Measurements from ENCODE around the gene SMIM21. TPM values are rescaled to one million over a fixed set of nuclear protein-coding genes. Genes with fewer than 3 reads are reported as not detected.

The SMIM21 gene
- total RNA-seq = not detected

GRCh38 chr18:75427603-75428002 lies at the start of gene SMIM21:
Gene SMIM21 (minus strand): TSS chr18:75427703. CDS start chr18:75427563, 140 bp downstream.
- DNase-seq (ENCODE audit: low spot score in 2 of 2) = no peak
- intact Hi-C loops (cut with DNase I; ENCODE audit: low total_unique reads) = no loop called here
- H3K4me3 ChIP-seq (ENCODE audit: low read depth, poor library complexity, severe bottlenecking) = no peak within 1 kb of the TSS
- WGBS, 2 donors = 99% methylated on average over 4 of the region's 4 CpGs
- TF ChIP-seq POLR2A (IDR thresholded peaks at IDR 0.05) (no peak), CTCF (IDR thresholded peaks at IDR 0.05) (no peak)

DNA sequence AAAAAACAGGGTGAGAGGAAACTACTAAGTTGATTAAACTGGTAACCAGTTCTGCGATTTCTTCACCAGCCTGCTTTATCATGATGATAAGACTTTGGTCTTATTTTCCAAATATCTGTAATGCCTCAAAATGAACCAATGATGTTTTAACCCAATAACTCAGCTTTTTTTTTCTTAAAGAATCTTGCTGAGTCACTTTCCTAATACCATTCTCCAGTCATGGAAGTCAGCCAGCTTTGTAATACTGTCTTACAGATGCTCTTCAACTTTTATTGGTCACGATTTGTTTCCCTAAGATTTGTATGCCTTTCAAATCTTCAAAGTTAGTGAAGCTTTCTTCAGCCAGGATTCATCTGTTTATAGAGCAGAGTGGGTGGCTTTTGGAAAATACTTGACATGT lies 47.7 kb upstream of the SMIM21 start:
- TF ChIP-seq POLR2A (IDR thresholded peaks at IDR 0.05) = no peak
- no peak for TF ChIP-seq CTCF (IDR thresholded peaks at IDR 0.05)
- no peak for DNase-seq (ENCODE audit: low spot score in 2 of 2)
- intact Hi-C loops (cut with DNase I; ENCODE audit: low total_unique reads) = no loop called here
- H3K4me3 ChIP-seq (ENCODE audit: low read depth, poor library complexity, severe bottlenecking) = no peak overlapping the region
- WGBS, 2 donors = 46 to 50% methylated on average over 2 of the region's 2 CpGs

DNA sequence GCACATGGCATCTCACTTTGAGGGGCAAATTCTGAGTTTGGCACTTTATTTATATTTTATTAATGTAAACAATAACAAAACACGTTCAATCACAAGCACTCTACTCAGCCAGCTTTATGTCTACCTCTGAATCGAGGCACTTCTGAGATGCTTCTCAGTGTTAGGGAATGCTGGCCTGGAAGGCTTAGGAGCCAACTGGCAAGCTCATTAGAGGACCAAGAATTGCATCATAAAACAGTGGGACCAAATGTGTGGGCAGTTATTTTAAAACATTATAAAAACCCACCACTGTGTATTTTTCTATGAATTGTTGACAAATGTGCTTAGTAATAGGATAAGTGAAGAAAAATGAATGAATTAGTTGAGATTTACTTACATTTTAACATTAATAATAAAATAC lies 46.8 kb upstream of the SMIM21 start:
- TF ChIP-seq POLR2A (IDR thresholded peaks at IDR 0.05) = no peak
- no peak for DNase-seq (ENCODE audit: low spot score in 2 of 2)
- H3K4me3 ChIP-seq (ENCODE audit: low read depth, poor library complexity, severe bottlenecking) = no peak overlapping the region
- intact Hi-C loops (cut with DNase I; ENCODE audit: low total_unique reads) = no loop called here
- WGBS, 2 donors = 56 to 58% methylated on average over 2 of the region's 2 CpGs

GRCh38 chr18:75473316-75473715 lies 45.8 kb upstream of the SMIM21 start:
- TF ChIP-seq CTCF (IDR thresholded peaks at IDR 0.05) = no peak
- no peak for TF ChIP-seq POLR2A (IDR thresholded peaks at IDR 0.05)
- 67 to 70% methylated on average over 4 of the region's 4 CpGs for WGBS, 2 donors
- intact Hi-C loops (cut with DNase I; ENCODE audit: low total_unique reads) = no loop called here
- no peak overlapping the region for H3K4me3 ChIP-seq (ENCODE audit: low read depth, poor library complexity, severe bottlenecking)
- DNase-seq (ENCODE audit: low spot score in 2 of 2) = no peak

- DNase-seq (ENCODE audit: low spot score in 2 of 2) = no peak
- intact Hi-C loops (cut with DNase I; ENCODE audit: low total_unique reads) = no loop called here
- 70 to 71% methylated on average over 5 of the region's 5 CpGs for WGBS, 2 donors
- no peak overlapping the region for H3K4me3 ChIP-seq (ENCODE audit: low read depth, poor library complexity, severe bottlenecking)
- TF ChIP-seq CTCF (IDR thresholded peaks at IDR 0.05) = no peak
- no peak for TF ChIP-seq POLR2A (IDR thresholded peaks at IDR 0.05)
Observed at GRCh38 chr18:75472906-75473305, 45.4 kb upstream of the SMIM21 start.

GRCh38 chr18:75472396-75472795 lies 44.9 kb upstream of the SMIM21 start:
- TF ChIP-seq POLR2A (IDR thresholded peaks at IDR 0.05) (no peak), CTCF (IDR thresholded peaks at IDR 0.05) (no peak)
- no peak overlapping the region for H3K4me3 ChIP-seq (ENCODE audit: low read depth, poor library complexity, severe bottlenecking)
- intact Hi-C loops (cut with DNase I; ENCODE audit: low total_unique reads) = no loop called here
- no peak for DNase-seq (ENCODE audit: low spot score in 2 of 2)
- WGBS, 2 donors = 88 to 91% methylated on average over 7 of the region's 7 CpGs

All from lower leg skin (tissue), 4 donors.